ENCODE data around the gene AIF1L.

DNA sequence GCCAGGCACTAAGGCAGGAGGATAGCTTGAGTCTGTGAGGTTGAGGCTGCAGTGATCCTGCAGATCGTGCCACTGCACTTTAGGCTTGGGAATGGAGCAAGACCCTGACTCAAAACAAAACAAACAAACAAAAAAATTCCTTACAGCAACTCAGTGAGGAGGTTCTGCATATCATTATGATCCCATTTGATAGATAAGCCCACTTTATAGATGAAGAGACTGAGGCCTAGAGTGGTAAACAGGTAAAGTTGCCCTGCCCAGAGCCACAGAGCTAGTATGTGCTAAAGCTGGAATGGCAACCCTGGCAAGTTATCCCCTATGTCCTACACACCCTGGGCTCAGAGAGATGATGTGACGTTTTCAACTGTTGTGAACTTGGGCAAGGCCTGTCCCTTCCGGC is 7.2 kb downstream of the AIF1L start:
- no peak for TF ChIP-seq POLR2A (IDR thresholded peaks at IDR 0.05)
- TF ChIP-seq, protein P1, sequence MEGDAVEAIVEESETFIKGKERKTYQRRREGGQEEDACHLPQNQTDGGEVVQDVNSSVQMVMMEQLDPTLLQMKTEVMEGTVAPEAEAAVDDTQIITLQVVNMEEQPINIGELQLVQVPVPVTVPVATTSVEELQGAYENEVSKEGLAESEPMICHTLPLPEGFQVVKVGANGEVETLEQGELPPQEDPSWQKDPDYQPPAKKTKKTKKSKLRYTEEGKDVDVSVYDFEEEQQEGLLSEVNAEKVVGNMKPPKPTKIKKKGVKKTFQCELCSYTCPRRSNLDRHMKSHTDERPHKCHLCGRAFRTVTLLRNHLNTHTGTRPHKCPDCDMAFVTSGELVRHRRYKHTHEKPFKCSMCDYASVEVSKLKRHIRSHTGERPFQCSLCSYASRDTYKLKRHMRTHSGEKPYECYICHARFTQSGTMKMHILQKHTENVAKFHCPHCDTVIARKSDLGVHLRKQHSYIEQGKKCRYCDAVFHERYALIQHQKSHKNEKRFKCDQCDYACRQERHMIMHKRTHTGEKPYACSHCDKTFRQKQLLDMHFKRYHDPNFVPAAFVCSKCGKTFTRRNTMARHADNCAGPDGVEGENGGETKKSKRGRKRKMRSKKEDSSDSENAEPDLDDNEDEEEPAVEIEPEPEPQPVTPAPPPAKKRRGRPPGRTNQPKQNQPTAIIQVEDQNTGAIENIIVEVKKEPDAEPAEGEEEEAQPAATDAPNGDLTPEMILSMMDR (IDR thresholded peaks at IDR 0.05) = no peak
- TF ChIP-seq POLR2AphosphoS5 (IDR thresholded peaks at IDR 0.05) = no peak

Data from breast epithelium (tissue), 3 donors.